ENCODE measurements around the gene DNAJC16. TPM values are rescaled to one million over a fixed set of nuclear protein-coding genes. Genes with fewer than 3 reads are reported as not detected.

The DNAJC16 gene
- total and polyA plus RNA-seq, 2 of the 13 experiments (the other 11 are each of a cell fraction or from before 2014, with no cell fraction given) = 11.4 to 15.4 TPM

DNA sequence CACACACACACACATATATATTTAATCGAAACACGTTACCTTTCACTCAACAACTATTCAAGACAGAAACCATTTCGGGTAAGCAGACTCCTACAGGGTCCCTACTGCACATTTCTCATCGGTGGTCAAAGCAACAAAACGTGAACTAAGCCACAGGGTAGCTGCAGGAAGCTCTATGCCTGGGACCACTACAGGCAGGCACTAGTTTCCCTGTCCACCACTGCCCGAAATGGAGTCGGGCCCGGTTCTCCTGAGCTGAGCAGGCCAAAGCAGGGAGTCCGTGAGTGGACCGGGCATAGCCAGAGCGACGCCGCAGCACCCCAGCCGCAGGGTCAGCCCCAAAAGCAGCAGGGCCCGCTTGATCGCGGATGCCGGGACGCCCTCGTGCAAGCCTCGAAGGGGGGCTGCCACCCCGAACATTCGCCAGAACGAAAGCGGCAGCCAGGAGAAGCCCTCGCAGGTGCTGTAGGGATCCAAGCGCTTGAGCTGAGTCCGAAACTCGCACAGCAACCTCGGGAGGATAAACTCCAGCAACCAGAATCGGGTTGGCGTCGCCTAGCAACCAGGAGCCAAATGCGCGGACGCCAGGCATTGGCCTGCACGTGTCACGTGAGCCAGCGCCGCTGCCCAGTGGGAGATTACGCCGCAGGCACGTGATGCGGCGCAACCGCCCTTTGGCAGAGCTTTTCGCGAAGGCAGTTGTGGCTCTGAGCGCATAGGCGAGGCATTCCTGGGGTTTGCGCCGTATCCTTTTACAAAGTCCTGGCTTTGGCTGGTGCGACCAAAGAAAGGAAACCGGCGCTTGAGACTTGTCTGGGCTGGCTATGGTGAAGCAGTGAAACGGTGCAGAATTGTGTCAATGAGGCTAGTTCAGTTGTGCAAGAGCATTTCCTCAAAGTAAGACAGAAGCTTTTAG lies 76.7 kb downstream of the DNAJC16 start (continued):
- TF ChIP-seq, protein P1, sequence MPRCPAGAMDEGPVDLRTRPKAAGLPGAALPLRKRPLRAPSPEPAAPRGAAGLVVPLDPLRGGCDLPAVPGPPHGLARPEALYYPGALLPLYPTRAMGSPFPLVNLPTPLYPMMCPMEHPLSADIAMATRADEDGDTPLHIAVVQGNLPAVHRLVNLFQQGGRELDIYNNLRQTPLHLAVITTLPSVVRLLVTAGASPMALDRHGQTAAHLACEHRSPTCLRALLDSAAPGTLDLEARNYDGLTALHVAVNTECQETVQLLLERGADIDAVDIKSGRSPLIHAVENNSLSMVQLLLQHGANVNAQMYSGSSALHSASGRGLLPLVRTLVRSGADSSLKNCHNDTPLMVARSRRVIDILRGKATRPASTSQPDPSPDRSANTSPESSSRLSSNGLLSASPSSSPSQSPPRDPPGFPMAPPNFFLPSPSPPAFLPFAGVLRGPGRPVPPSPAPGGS (CRISPR knock-in tag; IDR thresholded peaks at IDR 0.05) = peak; percentile 92; the same call in 1 of the 2 replicates
- TF ChIP-seq RBAK (CRISPR knock-in tag; IDR thresholded peaks at IDR 0.05) = no peak
- TF ChIP-seq ZNF615 (CRISPR knock-in tag; IDR thresholded peaks at IDR 0.05; ENCODE audit: borderline replicate concordance) = no peak
- TF ChIP-seq ZNF335 (CRISPR knock-in tag; IDR thresholded peaks at IDR 0.05) = 0 out of 2 replicates have a peak, but pooled peaks have one; percentile 67
- TF ChIP-seq HMG20A (CRISPR knock-in tag; IDR thresholded peaks at IDR 0.05; ENCODE audit: borderline replicate concordance) = 0 out of 2 replicates have a peak, but pooled peaks have one; percentile 33
- peak; percentile 58 for TF ChIP-seq HNRNPLL (IDR thresholded peaks at IDR 0.05; ENCODE audit: low read depth, low read length, poor library complexity, severe bottlenecking)
- TF ChIP-seq, protein P2, sequence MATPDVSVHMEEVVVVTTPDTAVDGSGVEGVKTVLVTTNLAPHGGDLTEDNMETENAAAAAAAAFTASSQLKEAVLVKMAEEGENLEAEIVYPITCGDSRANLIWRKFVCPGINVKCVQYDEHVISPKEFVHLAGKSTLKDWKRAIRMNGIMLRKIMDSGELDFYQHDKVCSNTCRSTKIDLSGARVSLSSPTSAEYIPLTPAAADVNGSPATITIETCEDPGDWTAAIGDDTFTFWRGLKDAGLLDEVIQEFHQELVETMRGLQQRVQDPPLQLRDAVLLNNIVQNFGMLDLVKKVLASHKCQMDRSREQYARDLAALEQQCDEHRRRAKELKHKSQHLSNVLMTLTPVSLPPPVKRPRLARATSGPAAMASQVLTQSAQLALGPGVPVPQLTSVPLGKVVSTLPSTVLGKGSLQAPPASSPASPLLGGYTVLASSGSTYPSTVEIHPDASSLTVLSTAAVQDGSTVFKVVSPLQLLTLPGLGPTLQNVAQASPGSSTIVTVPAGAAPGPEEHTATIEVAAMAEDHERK (CRISPR knock-in tag; IDR thresholded peaks at IDR 0.05; ENCODE audit: low read depth) = peak; percentile 89
- TF ChIP-seq ZNF30 (CRISPR knock-in tag; IDR thresholded peaks at IDR 0.05) = peak; percentile 54; the same call in 1 of the 2 replicates
- no peak for TF ChIP-seq ZNF121 (CRISPR knock-in tag; IDR thresholded peaks at IDR 0.05)
- TF ChIP-seq ZNF724P (CRISPR knock-in tag; IDR thresholded peaks at IDR 0.05; ENCODE audit: borderline replicate concordance) = peak; percentile 93
- peak; percentile 62 for TF ChIP-seq CEBPG (CRISPR knock-in tag; IDR thresholded peaks at IDR 0.05)
- TF ChIP-seq, protein P3, sequence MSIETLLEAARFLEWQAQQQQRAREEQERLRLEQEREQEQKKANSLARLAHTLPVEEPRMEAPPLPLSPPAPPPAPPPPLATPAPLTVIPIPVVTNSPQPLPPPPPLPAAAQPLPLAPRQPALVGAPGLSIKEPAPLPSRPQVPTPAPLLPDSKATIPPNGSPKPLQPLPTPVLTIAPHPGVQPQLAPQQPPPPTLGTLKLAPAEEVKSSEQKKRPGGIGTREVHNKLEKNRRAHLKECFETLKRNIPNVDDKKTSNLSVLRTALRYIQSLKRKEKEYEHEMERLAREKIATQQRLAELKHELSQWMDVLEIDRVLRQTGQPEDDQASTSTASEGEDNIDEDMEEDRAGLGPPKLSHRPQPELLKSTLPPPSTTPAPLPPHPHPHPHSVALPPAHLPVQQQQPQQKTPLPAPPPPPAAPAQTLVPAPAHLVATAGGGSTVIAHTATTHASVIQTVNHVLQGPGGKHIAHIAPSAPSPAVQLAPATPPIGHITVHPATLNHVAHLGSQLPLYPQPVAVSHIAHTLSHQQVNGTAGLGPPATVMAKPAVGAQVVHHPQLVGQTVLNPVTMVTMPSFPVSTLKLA (IDR thresholded peaks at IDR 0.05) = peak; percentile 95
- no peak for TF ChIP-seq HNF4A (CRISPR knock-in tag; IDR thresholded peaks at IDR 0.05)
- TF ChIP-seq RCOR2 (CRISPR knock-in tag; IDR thresholded peaks at IDR 0.05) = peak; percentile 29; the same call in 1 of the 2 replicates
- TF ChIP-seq, protein P4, sequence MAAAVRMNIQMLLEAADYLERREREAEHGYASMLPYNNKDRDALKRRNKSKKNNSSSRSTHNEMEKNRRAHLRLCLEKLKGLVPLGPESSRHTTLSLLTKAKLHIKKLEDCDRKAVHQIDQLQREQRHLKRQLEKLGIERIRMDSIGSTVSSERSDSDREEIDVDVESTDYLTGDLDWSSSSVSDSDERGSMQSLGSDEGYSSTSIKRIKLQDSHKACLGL (CRISPR knock-in tag; IDR thresholded peaks at IDR 0.05) = peak; percentile 63; the same call in 1 of the 2 replicates
- TF ChIP-seq SIX4 (CRISPR knock-in tag; IDR thresholded peaks at IDR 0.05) = peak; percentile 49; the same call in 1 of the 2 replicates
- no peak for TF ChIP-seq ZNF660 (CRISPR knock-in tag; IDR thresholded peaks at IDR 0.05; ENCODE audit: borderline replicate concordance, low read depth)
- peak; percentile 95 for TF ChIP-seq ZSCAN9 (CRISPR knock-in tag; IDR thresholded peaks at IDR 0.05; ENCODE audit: borderline replicate concordance)
- TF ChIP-seq, protein P5, sequence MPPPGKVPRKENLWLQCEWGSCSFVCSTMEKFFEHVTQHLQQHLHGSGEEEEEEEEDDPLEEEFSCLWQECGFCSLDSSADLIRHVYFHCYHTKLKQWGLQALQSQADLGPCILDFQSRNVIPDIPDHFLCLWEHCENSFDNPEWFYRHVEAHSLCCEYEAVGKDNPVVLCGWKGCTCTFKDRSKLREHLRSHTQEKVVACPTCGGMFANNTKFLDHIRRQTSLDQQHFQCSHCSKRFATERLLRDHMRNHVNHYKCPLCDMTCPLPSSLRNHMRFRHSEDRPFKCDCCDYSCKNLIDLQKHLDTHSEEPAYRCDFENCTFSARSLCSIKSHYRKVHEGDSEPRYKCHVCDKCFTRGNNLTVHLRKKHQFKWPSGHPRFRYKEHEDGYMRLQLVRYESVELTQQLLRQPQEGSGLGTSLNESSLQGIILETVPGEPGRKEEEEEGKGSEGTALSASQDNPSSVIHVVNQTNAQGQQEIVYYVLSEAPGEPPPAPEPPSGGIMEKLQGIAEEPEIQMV (CRISPR knock-in tag; IDR thresholded peaks at IDR 0.05; ENCODE audit: low read depth) = peak; percentile 43

All from HepG2 (cell line).